Stimulated activated CD8-positive, alpha-beta memory T cell treated with anti-CD3 and anti-CD28 coated beads, Interleukin-4, amount 100 ng/mL, for 48 hours (primary cell): ENCODE results near the gene GRM8.
"Not testable (repeated sequence)": the region's sequence is repeated elsewhere in the genome, so short reads cannot be mapped to it uniquely, and the experiment has no call there.

ENCODE experiments used
- DNase-seq: peaks from one replicate; pipeline ENCODE4 v3.0.0-alpha.2; 2020

GRM8 gene

DNA sequence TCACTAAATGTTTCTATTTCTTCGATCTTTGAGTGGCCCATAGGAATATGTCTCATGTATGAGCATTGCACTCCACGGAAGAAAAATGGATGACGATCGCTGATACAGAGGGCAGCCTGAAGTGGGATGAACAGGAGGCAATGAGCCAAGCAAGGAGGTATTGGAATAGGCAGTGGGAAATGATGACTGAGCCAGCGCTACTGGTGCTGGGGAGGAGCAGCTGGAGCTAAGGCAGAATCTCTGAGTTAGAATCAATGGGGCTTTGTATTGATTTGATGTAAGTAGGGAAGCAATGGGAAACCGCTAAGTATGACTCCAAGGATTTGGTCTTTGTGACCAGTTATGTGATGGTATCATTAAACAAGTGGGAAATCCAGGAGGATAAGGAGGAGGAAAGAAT lies 345.1 kb downstream of the GRM8 start:
- not testable (repeated sequence) for DNase-seq

GRCh38 chr7:126905255-126905654 lies 347.5 kb downstream of the GRM8 start:
- DNase-seq: not testable (repeated sequence)

DNA sequence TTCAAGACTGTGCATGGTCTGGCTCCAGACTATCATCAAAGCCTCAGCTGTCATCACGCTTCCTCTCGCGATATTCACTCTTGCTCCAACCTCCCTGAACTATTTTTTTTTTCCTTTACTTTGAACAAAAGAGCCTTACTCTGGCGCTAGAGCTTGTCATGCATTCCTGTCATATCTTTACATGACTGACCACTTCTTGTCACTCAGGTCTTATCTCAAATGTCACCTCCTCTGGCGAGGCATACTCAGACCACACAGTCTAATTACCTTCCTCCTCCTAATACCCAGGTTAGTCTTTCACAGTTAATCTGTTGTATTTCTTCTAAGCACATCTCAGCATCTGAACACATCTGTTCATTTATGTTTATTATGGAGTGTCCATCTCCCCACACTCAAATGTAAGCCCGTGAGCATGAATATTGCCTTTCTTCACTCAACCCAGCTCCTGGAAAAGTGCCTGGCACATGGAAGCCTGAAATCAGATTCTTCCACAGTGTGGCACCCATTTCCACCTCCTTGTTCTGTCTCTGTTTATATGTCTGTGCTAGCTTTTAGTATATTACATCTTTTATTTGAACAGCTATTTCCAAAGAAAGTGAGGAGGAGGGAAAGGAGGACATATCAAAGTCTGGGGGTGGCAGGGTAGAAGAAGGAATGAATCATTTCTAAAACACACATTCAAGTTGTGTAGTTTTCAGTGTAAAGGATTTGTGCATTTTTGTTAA lies 351.5 kb downstream of the GRM8 start:
- DNase-seq: not testable (repeated sequence)

DNA sequence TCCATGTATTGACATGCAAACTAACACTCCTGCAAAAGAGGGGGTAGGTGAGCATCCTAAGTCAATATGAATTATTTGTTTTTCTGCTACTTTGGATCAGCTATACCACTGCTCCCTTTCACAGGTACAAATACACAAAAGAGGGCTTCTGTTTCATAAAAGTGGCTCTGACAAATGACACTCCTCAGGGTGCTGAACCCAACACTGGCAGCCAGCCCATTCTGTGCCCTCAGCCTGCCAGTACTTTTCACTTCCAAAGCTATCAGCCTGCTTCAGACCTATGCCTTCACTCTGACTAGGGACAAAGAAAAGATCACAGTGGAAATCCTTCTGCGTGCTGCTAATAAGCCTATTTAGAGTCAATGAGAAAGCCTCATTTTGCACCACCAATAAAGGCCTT lies 364.8 kb downstream of the GRM8 start:
- DNase-seq: not testable (repeated sequence)

DNA sequence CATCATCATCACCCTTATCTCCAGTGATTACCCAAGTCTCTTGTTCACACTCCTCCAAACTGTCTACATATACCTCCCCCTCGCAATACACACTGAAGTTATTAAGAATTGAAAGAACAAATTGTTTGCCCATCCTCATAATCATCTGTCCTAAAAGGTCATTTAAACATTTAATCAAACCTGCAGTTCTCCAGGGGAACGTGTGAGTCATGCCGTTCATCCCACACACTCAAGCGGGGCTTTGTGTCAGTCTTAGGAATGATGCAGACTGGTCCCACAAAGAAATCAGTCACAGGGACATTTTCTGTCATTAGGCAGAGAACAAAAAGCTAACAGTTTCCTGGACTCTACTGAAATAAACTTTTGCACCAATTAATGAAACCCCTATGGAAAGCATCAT lies 365.2 kb downstream of the GRM8 start:
- DNase-seq: not testable (repeated sequence)

DNA sequence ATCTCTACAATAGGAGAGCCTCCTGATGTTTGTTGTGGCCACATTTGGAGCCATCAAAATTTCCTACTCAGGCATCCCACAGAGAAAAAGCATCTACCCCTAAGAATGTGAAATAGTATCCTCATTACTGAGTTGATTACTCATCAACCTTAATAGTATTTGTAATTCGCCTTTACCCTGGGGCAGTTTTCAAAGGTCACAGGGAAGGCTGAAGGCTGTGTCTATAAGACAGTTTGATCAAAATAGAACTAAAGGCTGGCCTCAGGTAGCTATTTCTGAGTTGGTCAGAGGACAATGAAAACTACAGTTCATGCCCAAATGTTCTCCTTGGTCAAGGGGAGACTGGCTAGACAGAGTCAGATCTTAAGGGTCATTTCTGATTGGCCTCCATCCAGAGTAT lies 370.0 kb downstream of the GRM8 start:
- DNase-seq: not testable (repeated sequence)

- DNase-seq: not testable (repeated sequence)
These were observed 370.8 kb downstream of the GRM8 start for GRCh38 chr7:126881908-126882307.

DNA sequence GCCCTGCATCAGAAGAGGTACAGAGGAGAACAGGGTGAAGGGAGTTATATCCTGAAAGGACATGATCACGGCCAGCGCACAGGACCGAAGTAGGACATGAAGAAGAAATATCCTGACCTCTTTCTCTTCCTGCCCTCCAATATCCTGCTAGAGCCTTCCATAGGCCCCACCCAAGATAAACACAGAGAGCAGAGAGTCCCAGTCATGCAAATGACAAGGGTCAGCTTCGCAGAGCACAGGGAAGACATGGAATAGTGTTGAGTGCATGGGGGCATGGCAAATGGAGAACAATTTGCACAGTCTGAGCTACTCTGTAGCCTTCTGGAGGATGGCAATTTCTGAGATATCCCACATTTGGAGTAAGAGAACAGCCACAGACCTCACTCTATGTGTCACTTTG lies 371.4 kb downstream of the GRM8 start:
- DNase-seq: no peak

DNA sequence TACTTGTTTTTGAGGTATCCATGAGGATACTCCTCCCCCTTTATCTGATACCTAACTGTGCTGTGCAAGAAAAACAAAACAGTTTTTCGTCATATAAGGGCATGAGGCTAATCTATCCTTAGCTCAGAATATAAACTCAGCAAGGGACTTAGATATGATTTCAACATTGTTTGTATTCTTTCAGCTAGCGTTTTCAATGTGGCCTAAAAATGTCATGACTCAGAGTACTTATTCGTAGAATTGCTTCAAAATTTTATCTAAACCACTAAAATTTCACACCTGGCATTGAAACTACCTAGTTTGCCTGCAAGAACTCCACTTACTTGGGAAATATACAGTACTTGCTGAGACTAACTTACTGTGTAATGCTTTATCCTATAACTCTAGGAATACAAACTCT lies 376.2 kb downstream of the GRM8 start:
- DNase-seq: not testable (repeated sequence)

- DNase-seq: no peak
These were observed 395.9 kb downstream of the GRM8 start for GRCh38 chr7:126856691-126857291.

DNA sequence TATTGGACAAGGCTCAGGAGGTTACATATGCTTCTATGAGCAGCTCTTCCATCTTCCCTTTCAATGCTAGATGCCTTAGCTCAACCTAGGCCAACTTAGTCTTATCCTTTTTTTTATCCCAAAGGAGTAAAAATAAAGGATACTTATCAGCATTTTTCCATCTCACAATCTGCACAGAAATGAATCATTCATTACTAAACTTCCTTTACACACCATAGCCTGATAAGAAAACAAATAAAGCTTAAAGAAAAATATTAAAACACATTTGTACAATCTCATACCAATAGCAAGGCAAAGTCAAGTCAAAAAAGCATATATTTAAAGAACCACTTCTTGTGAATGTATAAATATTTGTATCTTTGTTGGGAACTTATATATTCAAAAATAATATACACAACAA lies 407.4 kb downstream of the GRM8 start:
- DNase-seq: no peak

DNA sequence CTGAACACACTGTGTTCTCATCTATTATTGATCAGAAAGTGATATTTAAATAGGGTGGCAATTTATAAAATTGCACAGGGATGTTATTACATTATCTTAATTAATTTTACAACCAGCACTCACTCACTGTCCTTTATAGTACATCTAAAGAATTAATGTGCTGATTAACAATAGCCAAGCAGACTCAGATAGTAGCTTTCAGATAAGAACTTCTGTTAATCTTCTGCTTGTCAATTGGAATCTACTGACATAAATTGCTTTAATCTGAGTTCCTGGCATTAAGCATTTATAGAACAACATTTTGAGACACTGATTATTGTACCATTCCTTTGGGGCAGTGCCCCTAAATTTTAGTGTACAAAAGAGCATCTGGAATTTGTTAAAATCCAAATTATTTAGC lies 408.9 kb downstream of the GRM8 start:
- DNase-seq: no peak

DNA sequence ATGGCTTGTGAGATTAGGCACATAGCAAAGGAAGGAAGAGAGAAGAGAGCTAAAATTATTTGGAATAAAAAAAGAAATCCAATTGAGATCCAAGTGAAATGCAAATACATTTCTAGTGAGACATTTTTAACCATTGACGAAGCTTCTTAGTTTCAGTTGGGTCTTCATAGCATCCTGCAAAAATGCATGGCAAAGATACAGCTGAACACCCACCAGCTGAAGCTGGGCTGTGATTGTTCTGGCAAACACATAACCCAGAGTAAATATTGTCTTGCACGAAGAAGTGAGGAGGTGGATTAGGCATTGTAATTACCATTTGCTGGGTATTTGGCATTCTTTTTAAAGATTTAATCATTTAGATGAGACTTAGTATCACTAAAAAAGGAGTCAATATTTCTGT lies 409.4 kb downstream of the GRM8 start:
- no peak for DNase-seq

- no peak for DNase-seq
These were observed 410.3 kb downstream of the GRM8 start for GRCh38 chr7:126842451-126842850.

GRCh38 chr7:126840869-126841268 lies 411.9 kb downstream of the GRM8 start:
- no peak for DNase-seq

DNA sequence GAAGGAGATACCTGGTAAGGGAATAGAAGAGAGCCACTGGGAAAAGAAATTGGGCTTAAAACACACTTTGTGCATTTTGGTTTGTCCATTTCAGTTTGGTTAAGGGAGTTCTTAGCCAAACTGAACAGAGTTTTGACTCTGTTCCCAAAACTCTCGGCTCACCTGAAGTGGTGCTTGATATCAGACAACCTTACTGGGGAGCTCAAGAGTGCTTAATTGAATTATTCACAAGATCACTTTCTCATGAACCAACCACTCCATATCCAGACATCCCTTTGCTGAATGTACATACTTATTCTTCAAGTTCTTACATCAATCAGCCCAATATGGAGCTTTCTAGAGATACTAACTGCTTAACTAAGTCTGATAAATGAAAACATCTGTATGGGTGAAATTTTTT lies 413.1 kb downstream of the GRM8 start:
- no peak for DNase-seq

- DNase-seq: no peak
These were observed 414.5 kb downstream of the GRM8 start for GRCh38 chr7:126838194-126838593.

DNA sequence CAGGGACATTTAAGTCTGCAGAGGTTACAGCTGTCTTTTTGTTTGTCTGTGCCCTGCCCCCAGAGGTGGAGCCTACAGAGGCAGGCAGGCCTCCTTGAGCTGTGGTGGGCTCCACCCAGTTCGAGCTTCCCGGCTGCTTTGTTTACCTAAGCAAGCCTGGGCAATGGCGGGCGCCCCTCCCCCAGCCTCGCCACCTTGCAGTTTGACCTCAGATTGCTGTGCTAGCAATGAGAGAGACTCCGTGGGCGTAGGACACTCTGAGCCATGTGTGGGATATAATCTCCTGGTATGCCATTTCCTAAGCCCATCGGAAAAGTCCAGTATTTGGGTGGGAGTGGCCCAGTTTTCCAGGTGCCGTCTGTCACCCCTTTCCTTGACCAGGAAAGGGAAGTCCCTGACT lies 421.5 kb downstream of the GRM8 start:
- DNase-seq: not testable (repeated sequence)

GRCh38 chr7:126820925-126821324 lies 431.8 kb downstream of the GRM8 start:
- no peak for DNase-seq

DNA sequence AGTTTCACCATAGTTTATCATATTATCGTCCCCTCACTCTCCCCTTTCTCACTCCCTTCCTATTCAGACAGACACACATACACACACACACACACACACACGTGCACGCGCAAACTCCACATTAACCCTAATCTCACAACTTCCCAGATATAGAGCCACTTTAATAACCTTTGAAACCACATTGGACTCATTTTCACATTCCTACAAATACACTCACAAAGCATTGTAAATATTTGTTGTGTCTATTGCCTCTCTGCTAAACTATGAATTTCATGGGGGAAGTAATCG lies 433.6 kb downstream of the GRM8 start:
- DNase-seq: no peak

DNA sequence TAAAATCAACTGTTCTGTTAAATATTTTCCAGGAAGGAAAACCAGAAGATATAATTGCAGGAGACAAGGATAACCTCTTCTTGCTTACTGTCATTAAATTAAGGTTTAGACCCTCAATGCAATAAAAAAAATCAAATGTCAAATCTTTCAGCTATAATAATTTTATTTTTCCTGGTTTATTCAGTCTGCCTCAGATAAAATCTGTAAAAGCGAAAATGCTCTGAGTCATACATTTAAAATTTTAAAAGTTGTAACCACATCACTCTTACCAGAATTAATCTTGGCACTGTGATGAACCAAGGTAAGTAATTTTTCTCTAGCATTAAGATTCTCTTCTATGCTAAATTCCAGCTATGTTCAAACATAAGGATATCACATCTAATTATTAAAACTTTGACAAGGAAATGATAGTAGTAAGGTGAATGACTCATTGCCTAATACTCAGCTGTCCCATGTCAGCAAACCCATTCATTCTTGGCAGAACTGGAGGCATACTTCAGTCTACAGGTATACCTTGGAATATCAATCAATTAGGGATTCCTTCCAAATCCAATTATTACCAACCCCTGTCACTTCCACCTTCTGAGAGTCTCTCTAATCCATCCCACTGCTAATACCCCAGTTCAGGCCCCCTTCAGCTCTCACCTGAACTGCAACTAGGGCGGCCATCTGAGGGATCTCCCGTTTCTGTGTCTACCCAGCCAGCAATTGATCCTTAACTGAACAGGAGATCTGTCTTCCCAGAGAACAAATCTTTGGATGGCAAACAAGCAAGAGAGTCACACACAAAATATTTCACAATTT lies 434.1 kb downstream of the GRM8 start:
- DNase-seq: no peak

DNA sequence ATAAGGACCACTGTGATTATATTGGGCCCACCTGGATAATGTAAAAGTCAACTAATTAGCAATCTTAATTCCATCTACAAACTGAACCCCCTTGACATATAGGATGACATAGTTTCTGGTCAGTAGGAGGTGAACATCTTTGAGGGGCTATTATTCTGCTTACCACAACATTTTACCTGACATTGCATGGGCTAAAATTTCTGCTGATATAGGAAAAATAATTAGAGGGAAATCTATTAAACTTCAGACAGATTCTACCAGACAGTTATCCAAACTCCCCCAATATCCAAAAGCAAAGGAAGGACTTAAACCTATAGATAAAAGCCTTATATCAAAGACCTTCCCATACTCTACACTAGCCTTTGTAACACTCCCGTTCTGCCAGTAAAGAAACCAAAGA lies 443.6 kb downstream of the GRM8 start:
- no peak for DNase-seq

GRCh38 chr7:126806614-126807013 lies 446.1 kb downstream of the GRM8 start:
- DNase-seq: no peak

DNA sequence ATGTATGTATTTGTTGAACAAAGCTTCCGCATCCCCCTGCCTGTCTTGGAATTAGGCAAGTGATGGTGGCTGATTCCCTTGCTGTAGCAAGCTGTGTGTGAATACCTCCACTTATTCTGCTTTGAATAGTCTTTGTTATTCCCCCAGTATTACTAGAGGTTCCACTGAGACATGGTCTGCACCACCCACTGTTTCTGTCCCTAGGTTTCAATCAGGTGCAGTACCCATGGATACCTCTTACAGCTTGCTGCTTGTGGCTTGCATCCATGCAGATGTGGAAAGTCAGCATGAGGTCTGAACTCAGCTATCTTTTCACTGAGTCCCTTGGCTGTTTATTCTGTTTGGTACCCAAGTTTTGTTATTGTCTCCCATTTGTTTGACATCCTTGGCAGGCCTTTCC lies 447.4 kb downstream of the GRM8 start:
- DNase-seq: no peak
